Activated CD4-positive, alpha-beta T cell treated with anti-CD3 and anti-CD28 coated beads, Interleukin-2, amount 50 U/mL, for 4 hours (primary cell): Measurements from ENCODE around the gene SPRY2.

Experiments
- DNase-seq, 2 experiments: peaks; one replicate each; pipeline ENCODE4 v3.0.0-alpha.2; 2020

The SPRY2 gene

GRCh38 chr13:80312012-80312704, 28.8 kb downstream of the SPRY2 start:
- DNase-seq = no peak

- DNase-seq = no peak
Measured at GRCh38 chr13:80309926-80310325, 31.0 kb downstream of the SPRY2 start.

- DNase-seq = no peak
Measured at GRCh38 chr13:80307401-80307987, 33.4 kb downstream of the SPRY2 start.

GRCh38 chr13:80306337-80306972, 34.5 kb downstream of the SPRY2 start:
- DNase-seq = no peak

- DNase-seq = no peak
Measured at GRCh38 chr13:80305737-80306136, 35.2 kb downstream of the SPRY2 start.

- no peak for DNase-seq
Measured at GRCh38 chr13:80303225-80303811, 37.6 kb downstream of the SPRY2 start.

- no peak for DNase-seq
Measured at GRCh38 chr13:80299046-80299445, 41.9 kb downstream of the SPRY2 start.

- DNase-seq = no peak
Measured at GRCh38 chr13:80297503-80297902, 43.4 kb downstream of the SPRY2 start.

GRCh38 chr13:80297094-80297493, 43.8 kb downstream of the SPRY2 start:
- DNase-seq = no peak

GRCh38 chr13:80296638-80297037, 44.3 kb downstream of the SPRY2 start:
- DNase-seq = no peak

GRCh38 chr13:80290591-80290990, 50.3 kb downstream of the SPRY2 start:
- DNase-seq = no peak
